Uterus (tissue), 4 donors: ENCODE measurements around the gene IGSF1. TPM values are rescaled to one million over a fixed set of nuclear protein-coding genes. Genes with fewer than 3 reads are reported as not detected.

Source experiments
- DNase-seq, 2 donors: peaks; one replicate each; pipeline ENCODE4 v3.0.0-alpha.2; 2019 to 2020
- H3K27ac ChIP-seq, 2 donors: fragments of 200-600 bp; sonication (generic); 1 replicate in 1 of 2; 2 replicates in 1 of 2; pipeline ENCODE4 v1.5.1; 2016 to 2018
- H3K27me3 ChIP-seq, 2 donors: fragments of 200-600 bp; sonication (generic); one replicate each; pipeline ENCODE4 v1.5.1; 2018 to 2019; ENCODE audit warnings: control low read depth in 1 of 2
- H3K36me3 ChIP-seq, 2 donors: fragments of 200-600 bp; sonication (generic); one replicate each; pipeline ENCODE4 v1.5.1; 2019; ENCODE audit warnings: control low read depth in 1 of 2
- H3K4me1 ChIP-seq, 2 donors: fragments of 200-600 bp; sonication (generic); one replicate each; pipeline ENCODE4 v1.5.1; 2018 to 2019; ENCODE audit warnings: control low read depth in 1 of 2
- H3K4me3 ChIP-seq, 2 donors: fragments of 200-600 bp; sonication (generic); 1 replicate in 1 of 2; 2 replicates in 1 of 2; pipeline ENCODE4 v1.5.1; 2018 to 2019; ENCODE audit warnings: mild to moderate bottlenecking in 1 of 2
- H3K9me3 ChIP-seq, 2 donors: fragments of 200-600 bp; sonication (generic); one replicate each; pipeline ENCODE4 v1.5.1; 2019; ENCODE audit warnings: control low read depth in 1 of 2
- POLR2A ChIP-seq, 2 donors: fragments of 450-650 bp; IDR thresholded peaks; one replicate each; pipeline ENCODE4 v1.6.1; 2016; ENCODE audit warnings: antibody characterized with exemption in 2 of 2, mild to moderate bottlenecking in 1 of 2, moderate library complexity in 1 of 2
- intact Hi-C: fragments of 100-400 bp; cut with DNase I; formaldehyde crosslinking; loops from one replicate; pipeline ENCODE4 v1.15.1; 2023; ENCODE audit warnings: low total_unique reads
- total RNA-seq, 4 donors: library from RNA; depleted of rRNA in 3 of 4; stranded (reverse); fragments of >200 nt in 3 of 4; gene quantifications; one replicate each; pipeline versions ENCODE4 v1.1.0 to v1.2.4, GENCODE V29; 2014 to 2023
- TF ChIP-seq, protein P1 (sequence below), 4 experiments: fragments of 200-600 bp in 2 of 4; fragments of 450-650 bp in 2 of 4; sonication (generic) in 2 of 4; IDR thresholded peaks; one replicate each; pipeline ENCODE4 v1.5.1; 2016 to 2019; ENCODE audit warnings: antibody characterized with exemption in 4 of 4, mild to moderate bottlenecking in 2 of 4, moderate library complexity in 1 of 4
- donor health status: DM: yes; HTN: yes; CAD: no.

Gene IGSF1
- total RNA-seq, 4 donors from 2014 or later, result 0.34 to 5.1 TPM; not detected in 2

DNA sequence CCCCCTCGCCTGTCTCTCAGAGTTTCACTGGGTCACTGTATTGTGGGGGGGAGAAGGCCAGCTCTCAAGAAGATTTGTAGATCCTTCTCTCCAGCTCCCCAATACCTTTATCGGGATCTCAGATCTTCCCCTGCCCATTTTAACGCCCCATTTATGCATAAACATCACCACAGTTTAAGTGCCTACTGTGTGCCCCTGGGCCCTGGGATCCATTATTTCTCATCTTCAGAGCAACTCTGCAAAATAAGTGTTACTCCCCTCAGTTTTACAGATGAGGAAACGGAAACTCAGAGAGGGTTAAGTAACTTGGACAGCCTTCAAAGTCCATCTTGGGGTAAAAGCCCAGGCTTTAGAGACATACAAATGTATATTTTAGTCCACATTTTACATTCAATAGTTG is 421 bp upstream of the IGSF1 start:
- H3K27ac ChIP-seq, result no peak overlapping the region
- intact Hi-C loops, result no loop called here
- TF ChIP-seq POLR2A (IDR thresholded peaks at IDR 0.05), result no peak
- TF ChIP-seq, protein P1, sequence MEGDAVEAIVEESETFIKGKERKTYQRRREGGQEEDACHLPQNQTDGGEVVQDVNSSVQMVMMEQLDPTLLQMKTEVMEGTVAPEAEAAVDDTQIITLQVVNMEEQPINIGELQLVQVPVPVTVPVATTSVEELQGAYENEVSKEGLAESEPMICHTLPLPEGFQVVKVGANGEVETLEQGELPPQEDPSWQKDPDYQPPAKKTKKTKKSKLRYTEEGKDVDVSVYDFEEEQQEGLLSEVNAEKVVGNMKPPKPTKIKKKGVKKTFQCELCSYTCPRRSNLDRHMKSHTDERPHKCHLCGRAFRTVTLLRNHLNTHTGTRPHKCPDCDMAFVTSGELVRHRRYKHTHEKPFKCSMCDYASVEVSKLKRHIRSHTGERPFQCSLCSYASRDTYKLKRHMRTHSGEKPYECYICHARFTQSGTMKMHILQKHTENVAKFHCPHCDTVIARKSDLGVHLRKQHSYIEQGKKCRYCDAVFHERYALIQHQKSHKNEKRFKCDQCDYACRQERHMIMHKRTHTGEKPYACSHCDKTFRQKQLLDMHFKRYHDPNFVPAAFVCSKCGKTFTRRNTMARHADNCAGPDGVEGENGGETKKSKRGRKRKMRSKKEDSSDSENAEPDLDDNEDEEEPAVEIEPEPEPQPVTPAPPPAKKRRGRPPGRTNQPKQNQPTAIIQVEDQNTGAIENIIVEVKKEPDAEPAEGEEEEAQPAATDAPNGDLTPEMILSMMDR (IDR thresholded peaks at IDR 0.05), result no peak
- no peaks in the 10 kb centered on the region for H3K36me3 ChIP-seq
- DNase-seq, result no peak
- H3K4me3 ChIP-seq, result no peak overlapping the region
- peaks cover 0 to 3% of the 10 kb centered on the region in 2 donors for H3K27me3 ChIP-seq
- no peaks in the 10 kb centered on the region for H3K4me1 ChIP-seq
- H3K9me3 ChIP-seq, result no peaks in the 10 kb centered on the region

- intact Hi-C loops, result no loop called here
- no peaks in the 10 kb centered on the region for H3K9me3 ChIP-seq
- no peak for DNase-seq
- no peaks in the 10 kb centered on the region for H3K36me3 ChIP-seq
- no peaks in the 10 kb centered on the region for H3K4me1 ChIP-seq
- no peak overlapping the region for H3K27ac ChIP-seq
- no peak overlapping the region for H3K4me3 ChIP-seq
- TF ChIP-seq, protein P1 (IDR thresholded peaks at IDR 0.05), result no peak
- TF ChIP-seq POLR2A (IDR thresholded peaks at IDR 0.05), result no peak
- H3K27me3 ChIP-seq, result no peaks in the 10 kb centered on the region
These were observed 918 bp downstream of the IGSF1 start for GRCh38 chrX:131288188-131288587.

- Histone ChIP-seq H3K27me3 (no peaks in the 10 kb centered on the region), H3K4me3 (no peak overlapping the region), H3K27ac (no peak overlapping the region), H3K36me3 (no peaks in the 10 kb centered on the region), H3K4me1 (no peaks in the 10 kb centered on the region), H3K9me3 (no peaks in the 10 kb centered on the region)
- no peak for TF ChIP-seq POLR2A (IDR thresholded peaks at IDR 0.05)
- DNase-seq, result no peak
- intact Hi-C loops, result no loop called here
These were observed 1.4 kb downstream of the IGSF1 start for GRCh38 chrX:131287560-131288179.

DNA sequence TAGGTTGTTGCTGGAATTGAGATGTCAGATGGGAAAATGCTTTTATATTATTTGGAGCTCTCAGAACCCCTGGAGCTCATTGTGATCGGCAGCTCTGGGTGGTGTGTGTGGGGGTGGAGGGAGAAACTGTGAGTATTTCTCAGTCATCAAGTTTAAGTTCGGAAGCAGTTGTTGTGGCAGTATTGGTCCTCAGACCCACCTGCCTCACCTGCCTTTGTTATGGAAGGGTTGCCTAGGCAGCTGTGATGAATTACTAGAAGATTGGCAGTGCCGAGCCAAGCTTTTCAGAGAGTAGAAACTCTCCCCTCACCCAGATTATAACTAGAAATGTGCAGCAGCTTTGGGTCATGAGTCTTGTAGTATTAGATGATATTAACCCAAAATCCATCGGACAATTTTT is 9.5 kb downstream of the IGSF1 start:
- H3K4me1 ChIP-seq, result no peaks in the 10 kb centered on the region

DNA sequence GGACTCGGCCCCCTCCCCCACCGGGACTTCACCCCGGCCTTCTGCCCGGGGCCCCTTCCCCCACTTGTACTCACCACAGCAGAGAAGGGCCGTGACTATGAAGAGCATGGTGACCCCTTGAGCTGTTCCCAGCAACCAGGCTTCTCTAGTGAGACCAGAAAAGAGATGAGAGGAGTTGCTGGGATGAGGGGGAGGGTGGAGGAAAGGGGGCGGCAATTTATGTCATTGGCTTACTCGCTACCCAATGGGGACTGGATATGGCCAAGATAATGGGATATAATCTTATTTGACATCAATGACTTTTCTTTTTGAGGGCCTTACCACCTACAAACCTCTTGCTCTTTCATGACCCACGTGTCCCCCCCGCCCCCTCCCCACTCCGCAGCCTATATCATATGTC is 9.9 kb downstream of the IGSF1 start:
- Histone ChIP-seq H3K9me3 (no peaks in the 10 kb centered on the region), H3K27ac (no peak overlapping the region), H3K4me1 (no peaks in the 10 kb centered on the region), H3K27me3 (no peaks in the 10 kb centered on the region), H3K4me3 (no peak overlapping the region), H3K36me3 (no peaks in the 10 kb centered on the region)
- intact Hi-C loops, result no loop called here
- no peak for DNase-seq
- no peak for TF ChIP-seq POLR2A (IDR thresholded peaks at IDR 0.05)
- TF ChIP-seq, protein P1 (IDR thresholded peaks at IDR 0.05), result no peak

More for the DNA sequence above, 9.5 kb downstream of the IGSF1 start:
- DNase-seq, result no peak
- Histone ChIP-seq H3K27ac (no peak overlapping the region), H3K9me3 (no peaks in the 10 kb centered on the region), H3K36me3 (no peaks in the 10 kb centered on the region), H3K4me3 (no peak overlapping the region), H3K27me3 (no peaks in the 10 kb centered on the region)
- no peak for TF ChIP-seq POLR2A (IDR thresholded peaks at IDR 0.05)
- intact Hi-C loops, result no loop called here

GRCh38 chrX:131277543-131278136 is 11.5 kb downstream of the IGSF1 start:
- Histone ChIP-seq H3K27me3 (no peaks in the 10 kb centered on the region), H3K4me1 (no peaks in the 10 kb centered on the region), H3K36me3 (no peaks in the 10 kb centered on the region), H3K4me3 (no peak overlapping the region), H3K27ac (no peak overlapping the region), H3K9me3 (no peaks in the 10 kb centered on the region)
- no peak for DNase-seq
- intact Hi-C loops, result no loop called here
- TF ChIP-seq POLR2A (IDR thresholded peaks at IDR 0.05), result no peak
- TF ChIP-seq, protein P1 (IDR thresholded peaks at IDR 0.05), result no peak
